Stimulated activated CD8-positive, alpha-beta memory T cell treated with anti-CD3 and anti-CD28 coated beads, Interleukin-7, amount 100 ng/mL, for 4 hours (primary cell): ENCODE measurements around the gene SEC14L1.

Experiments
- DNase-seq, 2 donors: peaks; one replicate each; pipeline ENCODE4 v3.0.0-alpha.2; 2020; ENCODE audit warnings: low read depth in 2 of 2

Gene SEC14L1

GRCh38 chr17:77264617-77265230, 124.0 kb downstream of the SEC14L1 start:
- DNase-seq: no peak

GRCh38 chr17:77266213-77266612, 125.4 kb downstream of the SEC14L1 start:
- no peak for DNase-seq
